ENCODE data around the gene PTPRD. TPM values are rescaled to one million over a fixed set of nuclear protein-coding genes. Genes with fewer than 3 reads are reported as not detected.

PTPRD gene
- total and polyA plus RNA-seq, 9 of the 15 experiments (the other 6 are each of a cell fraction or from before 2014, with no cell fraction given): 0.11 TPM; not detected in 8

DNA sequence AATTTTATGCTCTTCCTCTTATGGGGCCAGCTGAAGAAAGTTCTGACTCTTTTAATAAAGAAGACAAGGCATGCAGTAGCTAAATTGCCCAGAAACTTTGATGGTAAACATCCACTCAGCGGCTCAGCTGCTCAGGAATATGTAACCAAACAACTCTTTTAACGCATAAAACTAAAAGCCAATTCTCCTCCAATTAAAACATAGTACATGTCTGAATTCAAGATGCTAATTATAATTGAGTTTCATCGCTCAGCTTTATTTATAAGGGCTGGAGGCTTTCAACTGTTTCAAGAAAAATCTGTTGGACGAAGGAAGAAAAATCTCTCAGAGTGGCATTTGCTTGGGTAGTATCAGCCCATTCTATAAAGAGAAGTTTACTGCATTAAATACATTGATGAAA is 359.5 kb downstream of the PTPRD start (continued):
- TF ChIP-seq, protein P1, sequence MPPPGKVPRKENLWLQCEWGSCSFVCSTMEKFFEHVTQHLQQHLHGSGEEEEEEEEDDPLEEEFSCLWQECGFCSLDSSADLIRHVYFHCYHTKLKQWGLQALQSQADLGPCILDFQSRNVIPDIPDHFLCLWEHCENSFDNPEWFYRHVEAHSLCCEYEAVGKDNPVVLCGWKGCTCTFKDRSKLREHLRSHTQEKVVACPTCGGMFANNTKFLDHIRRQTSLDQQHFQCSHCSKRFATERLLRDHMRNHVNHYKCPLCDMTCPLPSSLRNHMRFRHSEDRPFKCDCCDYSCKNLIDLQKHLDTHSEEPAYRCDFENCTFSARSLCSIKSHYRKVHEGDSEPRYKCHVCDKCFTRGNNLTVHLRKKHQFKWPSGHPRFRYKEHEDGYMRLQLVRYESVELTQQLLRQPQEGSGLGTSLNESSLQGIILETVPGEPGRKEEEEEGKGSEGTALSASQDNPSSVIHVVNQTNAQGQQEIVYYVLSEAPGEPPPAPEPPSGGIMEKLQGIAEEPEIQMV (tag; conservative IDR thresholded peaks at IDR 0.05; ENCODE audit: low read depth): no peak

DNA sequence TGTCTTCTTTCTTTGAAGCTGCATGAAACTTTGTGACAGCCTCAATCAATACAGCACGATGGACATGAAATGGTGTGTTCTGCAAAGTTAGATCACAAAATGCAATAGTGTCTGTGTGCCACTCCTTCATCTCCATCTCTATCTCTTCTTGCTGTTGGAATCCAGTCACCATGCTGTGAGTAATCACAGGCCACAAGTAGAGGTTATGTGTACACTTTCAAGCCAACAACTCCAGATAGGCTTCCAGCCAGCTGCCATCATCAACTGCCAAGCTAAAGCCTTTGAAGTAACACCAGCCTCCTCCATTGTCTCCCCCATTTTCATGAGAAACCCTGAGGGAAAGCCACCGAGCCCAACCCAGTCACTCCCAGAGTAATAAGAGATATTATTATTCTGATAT is 360.6 kb downstream of the PTPRD start:
- H3K79me2 ChIP-seq (ENCODE audit: control insufficient read depth, insufficient read depth, low read length): no peaks in the 10 kb centered on the region

More for the DNA sequence above, 360.6 kb downstream of the PTPRD start:
- intact Hi-C loops (cut with micrococcal nuclease): no loop called here
- Histone ChIP-seq H3K4me1 (replicated peaks in 1 of 2; ENCODE audit: control insufficient read depth in 2 of 2, insufficient read depth in 2 of 2, low read length in 2 of 2) (no peaks in the 10 kb centered on the region), H3K4me2 (ENCODE audit: insufficient read depth, low read length) (no peak overlapping the region), H3K4me3 (no peak overlapping the region), H3K36me3 (ENCODE audit: control insufficient read depth, insufficient read depth, low read length) (no peaks in the 10 kb centered on the region), H3K9me3 (replicated peaks; ENCODE audit: control insufficient read depth, insufficient read depth, low read depth, low read length) (no peaks in the 10 kb centered on the region), H3K27me3 (ENCODE audit: control insufficient read depth in 2 of 2, insufficient read depth in 2 of 2, low read length in 2 of 2) (no peaks in the 10 kb centered on the region), H4K20me1 (replicated peaks; ENCODE audit: control insufficient read depth, insufficient read depth, low read length) (no peaks in the 10 kb centered on the region), H3K27ac (ENCODE audit: extremely low read depth, low read depth, low read length) (no peak overlapping the region), H3K9ac (ENCODE audit: insufficient read depth in 1 of 2, low read depth in 2 of 2, low read length in 2 of 2) (no peak overlapping the region), H3K9me1 (ENCODE audit: control insufficient read depth, insufficient read depth, low read length) (no peaks in the 10 kb centered on the region), H2AFZ (ENCODE audit: low read depth, low read length) (no peak overlapping the region)
- 6% methylated on average over 2 of the region's 2 CpGs for WGBS (ENCODE audit: insufficient coverage, low coverage, missing lambda C conversion rate)
- in situ Hi-C loops (cut with MboI): no loop called here
- no peak for ATAC-seq
- no peak for DNase-seq (ENCODE audit: extremely low read depth in 1 of 4, low spot score in 3 of 4)
- FAIRE-seq: no peak
- ChIA-PET POLR2A (no interaction called here), CTCF (ENCODE audit: low intra/inter-chr PET ratio) (no interaction called here)
- BruUV-seq (replicated peaks): no TSS peak
- TF ChIP-seq, protein P2, sequence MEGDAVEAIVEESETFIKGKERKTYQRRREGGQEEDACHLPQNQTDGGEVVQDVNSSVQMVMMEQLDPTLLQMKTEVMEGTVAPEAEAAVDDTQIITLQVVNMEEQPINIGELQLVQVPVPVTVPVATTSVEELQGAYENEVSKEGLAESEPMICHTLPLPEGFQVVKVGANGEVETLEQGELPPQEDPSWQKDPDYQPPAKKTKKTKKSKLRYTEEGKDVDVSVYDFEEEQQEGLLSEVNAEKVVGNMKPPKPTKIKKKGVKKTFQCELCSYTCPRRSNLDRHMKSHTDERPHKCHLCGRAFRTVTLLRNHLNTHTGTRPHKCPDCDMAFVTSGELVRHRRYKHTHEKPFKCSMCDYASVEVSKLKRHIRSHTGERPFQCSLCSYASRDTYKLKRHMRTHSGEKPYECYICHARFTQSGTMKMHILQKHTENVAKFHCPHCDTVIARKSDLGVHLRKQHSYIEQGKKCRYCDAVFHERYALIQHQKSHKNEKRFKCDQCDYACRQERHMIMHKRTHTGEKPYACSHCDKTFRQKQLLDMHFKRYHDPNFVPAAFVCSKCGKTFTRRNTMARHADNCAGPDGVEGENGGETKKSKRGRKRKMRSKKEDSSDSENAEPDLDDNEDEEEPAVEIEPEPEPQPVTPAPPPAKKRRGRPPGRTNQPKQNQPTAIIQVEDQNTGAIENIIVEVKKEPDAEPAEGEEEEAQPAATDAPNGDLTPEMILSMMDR (IDR thresholded peaks at IDR 0.05 in 2 of 3, conservative IDR thresholded peaks at IDR 0.05 in 1 of 3; ENCODE audit: insufficient read depth in 2 of 3, low read depth in 1 of 3, low read length in 3 of 3): no peak
- no peak for TF ChIP-seq ZNF589 (CRISPR knock-in tag; IDR thresholded peaks at IDR 0.05; ENCODE audit: low read depth)
- TF ChIP-seq, protein P3, sequence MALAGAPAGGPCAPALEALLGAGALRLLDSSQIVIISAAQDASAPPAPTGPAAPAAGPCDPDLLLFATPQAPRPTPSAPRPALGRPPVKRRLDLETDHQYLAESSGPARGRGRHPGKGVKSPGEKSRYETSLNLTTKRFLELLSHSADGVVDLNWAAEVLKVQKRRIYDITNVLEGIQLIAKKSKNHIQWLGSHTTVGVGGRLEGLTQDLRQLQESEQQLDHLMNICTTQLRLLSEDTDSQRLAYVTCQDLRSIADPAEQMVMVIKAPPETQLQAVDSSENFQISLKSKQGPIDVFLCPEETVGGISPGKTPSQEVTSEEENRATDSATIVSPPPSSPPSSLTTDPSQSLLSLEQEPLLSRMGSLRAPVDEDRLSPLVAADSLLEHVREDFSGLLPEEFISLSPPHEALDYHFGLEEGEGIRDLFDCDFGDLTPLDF (CRISPR knock-in tag; IDR thresholded peaks at IDR 0.05): no peak
